LoVo (cell line): Measurements from ENCODE around the gene FBXL7.

ENCODE experiments used
- DNase-seq: peaks from one replicate; pipeline ENCODE4 v3.0.0-alpha.2; 2016; ENCODE audit warnings: low spot score

FBXL7 gene

DNA sequence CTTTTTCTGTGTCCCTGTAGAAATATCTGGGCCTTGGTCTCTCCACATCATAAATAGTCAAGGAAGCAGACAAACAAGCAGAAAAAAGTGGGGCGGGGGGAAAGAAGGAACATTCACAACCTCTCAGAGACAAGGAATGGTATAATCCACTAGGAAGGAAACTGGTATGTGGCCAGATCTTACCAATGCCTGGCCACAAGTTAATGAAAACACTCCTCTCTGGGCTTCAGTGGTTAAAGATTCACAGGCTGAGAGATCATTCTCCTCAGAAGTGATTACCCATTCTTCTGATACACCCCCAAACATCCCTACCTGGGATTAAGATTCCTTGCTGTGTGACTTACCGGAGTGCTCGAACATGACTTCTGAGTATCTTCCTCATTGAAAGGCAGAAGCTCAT lies 389.0 kb downstream of the FBXL7 start:
- no peak for DNase-seq

DNA sequence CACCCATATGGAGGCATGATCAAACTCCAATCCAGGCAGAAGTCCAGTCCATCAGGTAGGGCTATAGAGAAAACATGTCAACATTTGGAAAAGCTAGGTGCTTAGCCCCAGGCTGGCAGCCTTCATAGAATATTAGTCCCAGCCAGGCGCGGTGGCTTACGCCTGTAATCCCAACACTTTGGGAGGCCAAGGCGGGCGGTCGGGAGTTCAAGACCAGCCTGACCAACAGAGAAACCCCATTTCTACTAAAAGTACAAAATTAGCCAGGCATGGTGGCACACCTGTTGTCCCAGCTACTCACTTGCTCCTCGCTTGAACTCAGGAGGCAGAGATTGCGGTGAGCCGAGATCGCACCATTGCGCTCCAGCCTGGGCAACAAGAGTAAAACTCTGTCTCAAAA lies 393.9 kb downstream of the FBXL7 start:
- DNase-seq, result no peak

DNA sequence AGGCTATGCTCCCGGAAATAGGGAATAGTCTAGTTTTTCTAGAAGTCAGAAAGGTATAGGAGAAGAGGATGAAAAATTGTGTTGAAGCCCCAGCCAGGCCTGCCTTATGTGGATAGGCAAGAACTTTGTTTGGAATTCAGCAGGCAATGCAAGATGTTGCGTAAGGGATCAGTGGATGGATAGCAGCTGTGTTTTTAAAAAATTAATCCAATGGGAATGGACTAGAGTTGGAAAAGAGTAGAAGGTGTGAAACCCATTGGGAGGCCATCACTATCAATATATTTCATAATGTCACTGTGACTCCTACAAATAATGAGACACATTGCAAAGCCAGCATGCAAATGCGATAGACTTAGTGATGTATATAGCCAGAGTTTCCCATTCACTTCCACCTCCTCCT lies 397.7 kb downstream of the FBXL7 start:
- DNase-seq, result no peak

DNA sequence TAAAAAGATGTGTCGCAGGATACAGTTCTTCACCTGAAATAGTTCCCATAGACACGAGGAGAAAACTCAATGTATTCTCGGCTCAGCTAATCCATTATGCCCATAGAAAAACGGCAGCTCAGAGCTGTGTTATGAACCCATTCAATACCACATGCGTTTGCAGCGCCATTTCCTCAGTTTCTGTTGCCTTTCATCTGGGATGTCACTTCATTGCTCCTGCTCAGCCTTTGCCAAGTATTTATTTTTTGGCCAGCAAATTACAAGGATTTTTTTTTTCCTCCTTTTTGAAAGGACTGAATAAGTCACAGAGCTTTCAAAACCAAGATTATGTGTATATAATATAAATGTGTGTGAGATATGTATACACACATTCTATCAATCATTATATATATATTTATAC lies 398.7 kb downstream of the FBXL7 start:
- DNase-seq, result no peak

DNA sequence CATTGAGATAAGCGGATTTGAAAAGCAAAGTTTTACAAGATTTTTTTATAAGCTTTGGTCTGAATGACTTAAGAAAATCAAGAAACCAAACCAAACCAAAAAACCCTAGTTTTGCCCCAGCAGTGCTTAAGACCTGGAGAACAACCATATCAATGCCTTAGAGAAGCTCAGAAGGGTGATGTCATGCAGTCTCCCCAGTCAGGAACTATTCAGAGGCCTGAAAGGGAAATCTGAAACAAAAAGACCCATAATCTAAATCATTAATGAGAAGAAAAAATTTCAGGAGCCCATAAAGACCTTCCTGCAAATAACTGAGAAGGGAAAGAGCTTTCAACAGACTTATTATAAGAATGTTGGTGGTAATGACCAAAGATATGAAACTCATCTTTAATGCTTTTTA lies 399.5 kb downstream of the FBXL7 start:
- no peak for DNase-seq

DNA sequence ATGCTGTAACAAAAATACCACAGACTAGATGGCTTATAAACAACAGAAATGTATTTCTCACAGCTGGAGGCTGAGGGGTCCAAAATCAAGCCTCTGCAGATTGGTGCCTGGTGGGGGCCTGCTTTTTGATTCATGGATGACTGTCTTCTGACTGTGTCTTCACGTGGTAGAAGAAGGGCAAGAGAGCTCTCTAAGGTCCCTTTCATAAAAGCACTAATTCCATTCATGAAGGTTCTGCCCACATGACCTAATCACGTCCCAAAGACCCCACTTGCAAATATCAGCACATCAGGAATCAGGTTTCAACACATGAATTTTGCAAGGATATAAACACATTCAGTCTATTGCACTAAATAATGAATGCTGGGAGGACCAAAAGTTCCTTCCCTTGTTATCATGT lies 401.2 kb downstream of the FBXL7 start:
- DNase-seq, result no peak

DNA sequence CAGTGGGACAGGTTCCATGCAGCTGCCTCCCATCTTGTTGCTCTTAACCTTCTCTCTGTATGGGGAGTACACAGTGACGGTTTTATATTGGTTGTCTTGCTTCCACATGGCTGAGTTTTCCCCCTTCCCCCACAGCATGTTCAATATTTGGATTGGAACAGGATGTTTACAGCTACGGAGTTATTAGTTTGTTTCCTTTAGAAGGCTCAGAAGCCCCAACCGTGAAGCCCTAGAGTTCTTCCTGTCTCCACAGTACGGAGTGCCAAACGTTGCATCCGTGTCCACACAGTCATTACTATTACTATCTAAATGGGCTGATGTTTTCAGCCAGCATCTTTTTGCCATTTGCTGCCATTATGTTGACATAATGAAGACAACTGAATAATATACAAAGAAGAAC lies 402.1 kb downstream of the FBXL7 start:
- no peak for DNase-seq

DNA sequence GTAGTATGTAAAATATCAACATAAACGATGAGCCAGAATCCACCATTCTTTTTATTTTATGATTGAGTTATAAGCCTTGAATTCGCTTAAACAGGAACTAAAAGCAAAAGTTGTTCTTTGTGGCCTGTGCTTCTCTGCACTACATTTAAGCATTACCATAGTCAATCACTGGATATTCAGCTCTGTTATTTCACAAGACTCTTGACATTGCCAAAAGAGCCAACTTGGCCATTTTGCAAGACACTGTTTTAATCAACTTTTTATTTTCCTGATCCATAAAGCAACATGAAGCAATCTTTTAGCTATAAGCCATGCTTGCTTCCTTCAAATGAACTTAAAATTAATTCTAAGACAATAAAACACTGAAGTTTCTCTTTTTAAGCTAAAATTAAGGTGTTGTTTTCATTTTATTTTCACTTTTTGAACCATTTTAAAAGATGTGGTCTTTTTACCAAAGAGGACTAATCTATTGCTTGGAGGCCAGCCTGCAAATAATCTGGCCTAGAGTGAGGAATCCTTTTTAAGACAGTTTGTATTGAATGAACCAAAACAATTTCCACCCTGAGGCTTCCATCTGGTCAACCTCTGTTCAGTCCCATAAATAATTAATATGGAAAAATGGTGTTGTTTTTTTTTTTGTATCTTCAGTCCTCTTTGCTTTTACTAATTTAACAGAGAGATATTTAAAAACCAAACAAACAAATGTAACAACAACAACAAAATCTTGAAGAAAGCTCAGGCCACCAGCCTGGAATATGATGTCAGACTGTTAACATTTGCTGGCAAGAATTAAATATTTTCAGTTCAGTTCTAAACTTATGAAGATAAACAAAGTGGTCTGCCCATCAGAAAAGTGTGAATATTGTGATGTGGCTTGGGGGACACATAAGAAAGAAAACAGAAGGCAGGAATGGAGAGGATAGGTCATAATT lies 405.2 kb downstream of the FBXL7 start:
- DNase-seq, result no peak

DNA sequence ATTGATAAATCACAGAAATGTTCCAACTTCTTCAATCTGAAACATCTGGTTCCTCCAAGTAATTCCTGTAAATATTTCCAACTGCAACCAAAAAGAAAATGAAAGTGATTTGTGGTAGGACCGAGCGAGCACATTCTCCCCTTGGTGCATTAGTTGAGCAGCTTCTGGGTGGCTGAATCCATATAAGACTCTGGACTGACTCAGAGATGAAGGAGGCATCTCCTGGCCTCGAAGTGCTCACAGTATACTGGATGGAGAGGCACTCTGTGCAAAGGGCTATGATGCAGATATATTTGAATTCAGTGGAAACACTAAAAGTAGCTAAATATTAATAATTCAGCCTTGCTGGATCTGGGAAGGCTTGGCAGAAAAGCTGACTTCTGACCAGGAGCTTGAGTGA lies 414.7 kb downstream of the FBXL7 start:
- DNase-seq, result peak; percentile 4

DNA sequence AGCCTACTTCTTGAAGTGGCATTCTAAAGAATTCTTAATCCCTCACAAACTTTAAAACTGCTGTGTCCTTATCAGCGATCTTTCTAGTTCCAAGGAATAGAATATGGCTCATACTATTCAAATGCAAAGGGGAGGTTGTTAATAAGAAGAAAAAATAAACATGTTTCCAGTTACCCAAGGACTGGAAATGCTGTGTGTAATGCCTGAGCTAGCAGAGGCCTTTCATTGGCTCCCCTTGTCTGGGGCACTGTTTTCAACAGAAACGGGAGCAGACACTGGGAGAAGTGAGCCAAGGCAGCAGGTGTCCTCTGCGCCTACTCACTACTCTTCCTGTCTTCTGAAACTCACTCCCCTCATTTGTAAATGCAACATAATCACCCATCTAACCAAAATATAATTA lies 426.6 kb downstream of the FBXL7 start:
- DNase-seq, result no peak

DNA sequence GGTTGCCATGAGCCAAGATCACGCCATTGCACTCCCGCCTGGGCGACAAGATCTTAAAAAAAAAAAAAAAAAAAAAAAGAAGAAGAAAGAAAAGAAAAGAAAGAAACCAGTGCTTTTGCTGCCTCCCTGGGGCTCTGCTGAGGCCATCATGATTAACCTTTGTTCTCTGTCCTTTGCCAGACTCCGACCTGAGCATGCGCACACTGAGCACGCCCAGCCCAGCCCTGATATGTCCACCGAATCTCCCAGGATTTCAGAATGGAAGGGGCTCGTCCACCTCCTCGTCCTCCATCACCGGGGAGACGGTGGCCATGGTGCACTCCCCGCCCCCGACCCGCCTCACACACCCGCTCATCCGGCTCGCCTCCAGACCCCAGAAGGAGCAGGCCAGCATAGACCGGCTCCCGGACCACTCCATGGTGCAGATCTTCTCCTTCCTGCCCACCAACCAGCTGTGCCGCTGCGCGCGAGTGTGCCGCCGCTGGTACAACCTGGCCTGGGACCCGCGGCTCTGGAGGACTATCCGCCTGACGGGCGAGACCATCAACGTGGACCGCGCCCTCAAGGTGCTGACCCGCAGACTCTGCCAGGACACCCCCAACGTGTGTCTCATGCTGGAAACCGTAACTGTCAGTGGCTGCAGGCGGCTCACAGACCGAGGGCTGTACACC lies 427.9 kb downstream of the FBXL7 start:
- DNase-seq, result no peak

DNA sequence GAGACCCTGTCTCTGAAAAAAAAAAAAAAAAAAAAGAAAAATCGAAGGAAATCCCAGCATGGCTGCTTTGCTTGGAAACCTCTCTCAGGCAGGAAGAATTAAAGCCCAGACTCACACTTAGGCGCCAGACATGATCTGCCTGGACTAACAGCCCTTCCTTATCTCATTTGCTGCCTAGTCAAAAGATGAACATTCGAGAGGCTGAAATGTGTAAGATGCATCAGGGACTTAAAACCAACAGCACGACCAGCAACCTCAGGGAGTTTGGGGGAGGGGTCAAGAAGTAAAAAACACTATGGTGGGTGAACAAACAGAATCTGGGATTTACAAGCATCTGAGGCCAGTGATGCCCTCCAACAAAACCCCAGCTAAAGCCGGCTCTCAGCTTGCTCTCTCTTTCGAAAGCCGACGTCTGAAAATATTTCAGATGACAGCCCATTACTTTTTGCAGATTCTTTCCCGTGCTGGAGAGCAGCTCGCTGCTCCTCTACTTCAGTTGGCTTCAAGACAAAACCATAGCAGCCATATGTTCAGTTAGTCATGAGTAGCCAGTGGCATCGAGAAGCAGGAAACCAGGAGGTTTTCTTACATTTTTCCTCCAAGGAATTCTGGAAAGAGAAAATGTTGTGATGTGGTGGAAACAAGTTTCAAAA lies 429.8 kb downstream of the FBXL7 start:
- DNase-seq, result no peak

DNA sequence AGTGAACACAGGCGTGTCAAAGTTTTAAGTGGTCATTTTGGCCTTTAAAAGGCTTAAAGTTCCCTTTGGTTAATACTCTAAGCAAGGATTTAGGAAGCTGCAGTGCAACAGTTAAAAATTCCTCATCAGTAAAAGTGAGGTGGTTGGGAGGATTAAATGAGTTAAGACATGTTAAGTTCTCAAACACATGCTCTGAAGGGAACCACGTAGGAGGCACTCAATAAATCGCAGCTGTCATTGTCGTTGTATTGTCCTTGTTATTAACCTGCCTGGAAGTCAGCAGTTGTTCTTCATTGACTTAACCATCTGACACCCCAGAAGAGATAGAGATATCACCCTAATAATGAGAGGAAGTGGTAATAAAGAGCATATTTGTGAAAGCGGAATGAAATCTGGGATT lies 432.1 kb downstream of the FBXL7 start:
- DNase-seq, result no peak

DNA sequence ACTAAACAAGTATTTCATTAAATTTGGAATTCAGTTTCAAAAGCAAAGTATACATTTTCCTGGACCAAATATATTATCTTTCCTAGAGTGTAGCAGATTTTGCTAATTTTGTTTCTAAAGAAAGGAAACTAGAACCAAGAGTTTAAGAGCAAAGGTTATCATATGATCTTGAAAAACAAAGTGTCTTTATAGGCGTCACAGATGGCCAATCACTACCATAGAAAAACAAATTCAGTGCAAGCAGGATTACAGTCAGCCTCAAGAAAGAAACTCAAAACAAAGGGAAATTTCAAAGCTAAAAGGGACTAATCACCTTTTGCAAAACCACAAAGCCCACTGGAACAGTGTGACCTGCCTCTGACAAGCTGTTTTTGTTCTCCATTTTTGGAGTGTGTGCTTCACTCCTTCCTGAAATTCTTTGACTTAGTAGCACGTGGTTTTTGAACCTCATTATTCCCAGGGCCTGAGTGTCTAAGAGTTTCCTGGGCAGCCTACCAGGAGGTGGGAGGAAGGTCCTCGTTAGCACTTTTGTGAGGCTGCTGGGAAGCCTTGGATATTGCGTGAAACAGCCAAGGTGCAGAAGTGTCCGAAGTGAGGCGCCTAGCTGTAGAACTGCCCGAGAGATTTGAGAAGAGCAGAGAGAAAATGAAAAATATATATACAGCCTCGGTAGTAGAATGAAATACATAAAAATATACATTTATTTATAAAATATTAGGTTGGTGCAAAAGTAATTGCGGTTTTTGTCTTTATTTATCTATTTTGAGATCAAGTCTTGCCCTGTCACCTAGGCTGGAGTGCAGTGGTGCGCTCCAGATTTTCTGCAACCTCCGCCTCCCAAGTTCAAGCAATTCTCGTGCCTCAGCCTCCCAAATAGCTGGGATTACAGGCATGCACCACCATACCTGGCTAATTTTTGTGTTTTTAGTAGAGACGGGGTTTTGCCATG lies 433.6 kb downstream of the FBXL7 start:
- DNase-seq, result no peak

DNA sequence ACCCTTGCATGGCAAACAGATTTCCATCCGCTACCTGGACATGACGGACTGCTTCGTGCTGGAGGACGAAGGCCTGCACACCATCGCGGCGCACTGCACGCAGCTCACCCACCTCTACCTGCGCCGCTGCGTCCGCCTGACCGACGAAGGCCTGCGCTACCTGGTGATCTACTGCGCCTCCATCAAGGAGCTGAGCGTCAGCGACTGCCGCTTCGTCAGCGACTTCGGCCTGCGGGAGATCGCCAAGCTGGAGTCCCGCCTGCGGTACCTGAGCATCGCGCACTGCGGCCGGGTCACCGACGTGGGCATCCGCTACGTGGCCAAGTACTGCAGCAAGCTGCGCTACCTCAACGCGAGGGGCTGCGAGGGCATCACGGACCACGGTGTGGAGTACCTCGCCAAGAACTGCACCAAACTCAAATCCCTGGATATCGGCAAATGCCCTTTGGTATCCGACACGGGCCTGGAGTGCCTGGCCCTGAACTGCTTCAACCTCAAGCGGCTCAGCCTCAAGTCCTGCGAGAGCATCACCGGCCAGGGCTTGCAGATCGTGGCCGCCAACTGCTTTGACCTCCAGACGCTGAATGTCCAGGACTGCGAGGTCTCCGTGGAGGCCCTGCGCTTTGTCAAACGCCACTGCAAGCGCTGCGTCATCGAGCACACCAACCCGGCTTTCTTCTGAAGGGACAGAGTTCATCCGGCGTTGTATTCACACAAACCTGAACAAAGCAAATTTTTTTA lies 436.7 kb downstream of the FBXL7 start:
- no peak for DNase-seq

DNA sequence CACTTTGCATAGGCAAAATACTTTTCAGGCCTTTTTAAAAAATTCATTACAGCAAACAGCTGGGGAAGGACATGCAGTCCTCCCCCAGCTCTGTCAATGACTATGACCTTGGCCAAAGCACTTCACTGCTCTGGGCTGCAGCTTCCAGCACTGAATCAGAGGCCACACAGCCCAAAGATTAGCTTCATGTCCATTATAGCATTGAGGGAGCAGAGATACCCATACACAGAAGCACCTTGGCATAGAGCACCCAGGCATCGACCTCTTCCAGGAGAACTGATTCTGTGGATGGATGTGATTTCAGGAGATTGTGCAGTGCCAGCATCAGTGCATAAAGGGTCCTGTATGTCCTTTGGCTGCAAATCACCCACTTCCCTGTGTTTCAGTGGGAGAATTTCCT lies 437.7 kb downstream of the FBXL7 start:
- DNase-seq, result no peak

DNA sequence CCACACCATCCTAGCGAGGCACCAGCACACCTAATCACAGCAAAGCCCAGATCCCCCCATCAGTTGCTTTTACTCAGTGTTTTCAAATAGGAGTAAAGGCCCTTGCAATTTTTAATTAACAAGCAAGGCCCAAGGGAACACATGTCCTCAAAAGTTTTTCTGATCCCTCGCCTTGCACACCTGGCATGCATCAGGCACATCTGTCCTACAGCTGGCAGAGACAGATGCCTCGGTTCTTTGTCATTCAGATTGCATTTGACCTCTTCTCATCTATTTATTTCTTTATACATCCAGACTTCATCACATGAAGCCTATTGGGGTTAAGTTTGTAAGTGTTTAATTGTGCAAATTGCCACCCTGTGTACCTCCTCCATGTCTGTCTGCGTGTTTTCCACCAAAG lies 438.2 kb downstream of the FBXL7 start:
- DNase-seq, result no peak

DNA sequence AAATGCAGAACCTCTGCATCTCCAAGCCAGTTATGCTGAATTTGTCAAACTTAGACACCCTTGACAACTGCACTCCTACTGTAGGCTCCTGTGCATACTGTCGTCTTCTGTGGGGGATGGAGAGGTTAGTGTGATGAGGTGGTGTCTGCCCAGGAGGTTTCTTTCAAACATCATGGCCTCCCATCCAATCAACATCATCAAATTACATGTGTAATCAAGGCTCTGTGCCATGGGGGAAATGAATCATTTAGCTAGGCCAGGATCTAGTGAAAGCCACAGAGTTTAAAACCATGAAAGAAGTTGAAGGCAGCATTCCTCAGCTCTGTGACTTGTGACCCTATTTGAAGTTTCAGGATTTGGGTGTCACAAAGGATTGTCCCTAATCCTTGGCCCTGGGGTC lies 439.0 kb downstream of the FBXL7 start:
- DNase-seq, result no peak

DNA sequence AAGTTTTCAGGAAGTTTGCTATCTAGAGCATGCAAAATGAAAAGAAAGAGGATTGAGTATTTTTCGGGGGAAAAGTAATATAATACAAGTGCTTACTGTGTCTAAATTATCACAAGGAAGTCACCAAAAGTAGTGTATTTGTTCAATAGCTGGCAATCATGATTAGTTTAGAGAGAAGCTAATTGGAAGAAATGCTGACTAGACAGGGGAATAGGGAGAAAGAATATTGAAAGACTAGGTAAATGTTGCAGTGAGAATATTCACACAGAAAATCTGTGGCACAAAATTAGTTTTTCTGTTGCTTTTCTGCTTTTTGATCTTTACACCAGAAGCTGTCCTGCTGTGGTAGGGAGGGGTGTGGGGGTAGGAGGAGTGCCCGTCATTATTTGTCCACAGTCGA lies 440.9 kb downstream of the FBXL7 start:
- no peak for DNase-seq

DNA sequence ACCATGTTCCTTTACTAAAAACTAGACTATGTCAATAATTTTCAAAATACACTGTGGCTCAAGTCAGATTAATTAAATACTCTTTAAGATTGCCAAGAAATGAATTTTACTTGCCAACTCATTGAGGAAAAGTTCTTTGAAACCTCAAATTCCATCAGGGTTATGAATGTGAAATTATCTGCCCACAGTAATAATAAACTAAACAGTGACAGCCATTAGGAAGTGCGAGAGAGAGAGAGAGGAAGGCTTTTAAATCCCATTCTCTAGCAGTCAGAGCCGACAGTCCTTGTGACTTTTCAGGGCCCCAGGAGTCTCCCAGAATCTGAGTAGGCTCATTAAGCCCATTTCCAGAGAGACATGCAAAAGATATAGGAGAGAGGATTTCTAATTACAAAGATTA lies 443.5 kb downstream of the FBXL7 start:
- DNase-seq, result no peak

DNA sequence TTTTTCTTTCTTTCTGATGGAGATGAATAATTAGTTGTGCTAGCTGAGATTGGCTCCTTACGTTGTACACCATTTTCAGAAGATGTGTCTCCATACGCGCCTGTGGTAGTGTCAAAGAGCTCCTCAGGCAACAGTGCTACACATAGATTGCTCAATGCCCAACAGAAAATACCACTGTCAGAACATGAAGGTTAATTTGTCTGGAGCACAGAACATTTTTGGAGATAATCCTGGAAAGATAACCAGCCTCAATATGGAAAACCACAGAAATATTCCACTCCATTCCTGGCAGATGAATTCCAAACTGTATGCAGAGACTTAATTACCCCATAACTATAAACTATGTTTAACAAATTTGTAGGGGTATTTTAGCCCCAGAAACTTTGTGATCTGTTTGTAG lies 446.0 kb downstream of the FBXL7 start:
- DNase-seq, result no peak
